CD1c-positive myeloid dendritic cell (primary cell): ENCODE measurements around the gene MAML3.

Experiments
- DNase-seq: peaks from one replicate; pipeline ENCODE4 v3.0.0-alpha.2; 2016; ENCODE audit errors: extremely low spot score

Gene MAML3

DNA sequence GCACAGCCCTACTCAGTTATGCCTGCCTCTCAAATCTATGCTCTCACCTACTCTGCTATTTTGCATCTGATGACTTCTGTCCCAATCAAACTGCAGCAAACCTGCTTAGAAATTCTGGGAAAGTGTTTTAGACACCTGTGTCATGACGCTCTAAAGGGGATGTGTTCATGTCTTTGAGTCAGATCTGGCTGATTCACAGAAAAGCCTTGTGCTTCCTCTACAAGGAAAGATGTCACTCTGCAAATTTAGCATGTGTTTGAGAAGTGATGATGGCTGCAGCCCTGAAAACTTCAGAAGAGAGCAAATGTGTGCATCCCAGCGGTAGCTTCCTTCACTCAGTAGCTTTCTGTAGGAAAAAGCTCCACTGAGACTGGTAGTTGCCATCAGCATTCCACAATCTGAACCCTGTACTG is 253.0 kb downstream of the MAML3 start:
- no peak for DNase-seq

- DNase-seq: no peak
Observed at GRCh38 chr4:139899346-139899745, 254.6 kb downstream of the MAML3 start.

GRCh38 chr4:139898293-139898692 is 255.7 kb downstream of the MAML3 start:
- DNase-seq: no peak

- DNase-seq: no peak
Observed at GRCh38 chr4:139896091-139896604, 257.8 kb downstream of the MAML3 start.

DNA sequence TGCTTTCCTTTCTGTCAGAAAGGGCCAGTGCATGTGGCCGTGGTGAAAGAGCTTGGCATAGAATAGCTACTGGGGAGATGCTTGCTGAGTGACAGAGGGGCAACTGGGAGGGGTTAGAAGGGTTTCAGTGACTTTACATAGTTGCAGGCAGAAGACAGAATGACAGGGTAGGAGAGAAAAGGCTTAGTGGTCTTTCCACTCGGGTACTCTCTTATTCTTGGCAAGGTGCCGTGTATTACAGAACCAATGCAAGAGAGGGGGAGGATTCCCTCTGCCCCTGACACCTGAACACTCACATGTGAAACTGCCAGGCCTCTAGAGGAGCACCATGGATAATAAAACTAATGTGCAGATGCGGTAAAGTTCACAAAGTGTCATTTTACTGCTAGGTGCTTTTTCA is 260.2 kb downstream of the MAML3 start:
- no peak for DNase-seq

DNA sequence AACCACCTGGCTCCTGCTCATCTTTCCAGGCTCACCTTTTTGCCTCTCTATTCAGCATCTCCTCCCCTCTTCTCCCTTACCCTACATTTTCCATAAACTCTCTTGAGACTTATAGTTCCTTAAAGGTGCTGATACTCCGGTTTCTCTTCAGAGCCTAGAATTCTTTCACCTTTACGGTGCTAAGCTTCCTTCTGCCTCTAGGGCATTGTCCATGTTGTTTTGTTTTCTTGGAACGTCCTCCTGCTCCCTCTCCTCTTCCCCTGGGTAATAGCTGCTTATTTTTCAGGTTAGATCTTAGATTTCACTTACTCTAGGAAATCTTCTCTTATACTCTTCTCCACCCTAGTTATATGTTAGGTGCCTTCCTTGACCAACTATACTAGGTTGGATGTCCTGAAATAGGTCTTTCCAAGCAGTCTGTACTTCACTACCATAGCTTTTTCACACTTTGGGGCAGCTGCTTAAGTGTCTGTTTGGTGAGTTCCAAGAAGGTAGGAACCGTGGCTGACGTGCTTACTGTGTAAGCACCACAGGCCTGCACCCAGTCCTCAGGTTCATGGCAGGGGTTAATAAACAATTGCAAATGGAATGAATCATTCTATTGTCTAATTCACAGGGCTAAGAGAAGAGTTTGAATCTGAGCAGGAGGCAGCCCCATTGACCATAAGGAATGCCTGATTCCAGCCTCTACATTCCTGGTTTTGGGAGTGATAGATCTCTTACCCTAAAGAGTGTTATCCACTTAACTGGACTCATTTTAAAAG is 260.8 kb downstream of the MAML3 start:
- DNase-seq: no peak

DNA sequence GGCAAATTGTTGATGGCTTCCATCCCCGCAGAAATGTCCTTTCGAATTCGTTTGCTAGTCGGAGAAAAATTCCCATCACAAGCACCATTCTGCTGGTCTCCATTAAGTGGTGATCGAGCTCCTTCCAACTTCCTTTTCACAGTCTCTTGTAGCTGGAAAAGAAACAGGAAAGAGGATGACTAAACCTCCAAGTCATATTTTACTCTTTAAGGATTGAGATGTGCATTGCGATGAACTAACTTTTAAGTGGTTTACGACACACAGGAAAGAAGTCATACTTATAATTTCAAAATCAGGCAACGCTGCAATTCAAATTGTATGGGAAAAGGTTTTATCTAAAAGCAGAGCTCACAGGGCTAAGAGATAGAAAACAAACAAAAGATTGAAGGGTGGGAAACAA is 263.2 kb downstream of the MAML3 start:
- DNase-seq: peak; percentile 33

GRCh38 chr4:139889901-139890300 is 264.1 kb downstream of the MAML3 start:
- DNase-seq: no peak

DNA sequence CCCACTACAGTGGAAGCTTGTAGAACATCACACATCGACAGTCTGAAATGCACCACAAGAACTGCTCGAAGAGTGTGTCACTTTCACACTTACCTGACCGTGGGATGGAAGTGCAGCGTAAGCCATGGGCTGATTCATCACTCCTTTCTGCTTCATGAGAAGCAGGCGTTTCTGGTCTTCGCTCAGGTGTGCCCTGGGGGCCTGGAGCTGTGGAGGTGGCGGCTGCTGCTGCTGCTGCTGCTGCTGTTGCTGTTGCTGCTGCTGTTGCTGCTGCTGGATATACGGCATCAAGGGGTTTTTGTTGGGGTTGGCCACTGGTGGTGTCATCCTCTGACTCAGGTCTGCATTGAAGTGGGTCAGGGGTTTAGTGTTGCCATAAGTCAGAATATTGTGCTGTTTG is 264.7 kb downstream of the MAML3 start:
- no peak for DNase-seq

GRCh38 chr4:139887962-139888735 is 265.8 kb downstream of the MAML3 start:
- no peak for DNase-seq

DNA sequence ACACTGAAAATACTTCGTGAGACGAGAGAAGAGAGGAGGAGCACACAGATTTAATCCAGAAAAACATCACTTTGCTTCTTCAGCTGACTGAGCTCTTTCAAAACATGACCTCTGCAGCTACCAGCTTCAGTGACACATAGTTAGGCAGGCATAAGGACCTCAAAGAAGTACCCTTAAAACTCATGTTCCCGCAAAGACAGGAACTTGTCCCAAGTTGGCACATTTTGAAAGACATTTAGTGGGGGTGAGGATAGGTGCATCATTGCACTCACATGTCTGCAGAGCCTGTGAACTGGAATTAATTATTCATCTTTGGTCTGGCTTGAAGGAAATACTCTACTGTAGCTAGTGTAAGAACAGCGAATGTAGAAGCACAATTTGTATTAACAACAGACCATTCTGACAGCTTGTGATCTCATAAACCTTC is 266.6 kb downstream of the MAML3 start:
- DNase-seq: no peak

DNA sequence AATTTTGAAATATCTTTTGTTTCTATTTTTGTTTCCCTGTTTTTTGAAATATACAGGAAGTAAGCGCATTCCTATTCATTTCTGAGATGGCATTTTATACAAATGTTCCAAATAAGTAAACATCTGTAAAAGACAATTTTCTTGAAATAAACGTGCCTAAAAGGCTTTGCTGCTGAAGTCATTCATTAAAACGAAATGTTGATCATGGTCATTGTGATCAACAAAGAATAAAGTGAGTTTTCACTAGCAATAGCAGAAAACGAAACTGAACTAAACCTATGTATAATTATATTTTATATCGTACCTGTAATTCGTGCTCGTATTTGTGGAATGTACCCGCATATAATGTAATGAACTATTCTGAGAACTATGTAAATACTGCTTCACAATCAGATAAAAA is 267.2 kb downstream of the MAML3 start:
- DNase-seq: no peak

DNA sequence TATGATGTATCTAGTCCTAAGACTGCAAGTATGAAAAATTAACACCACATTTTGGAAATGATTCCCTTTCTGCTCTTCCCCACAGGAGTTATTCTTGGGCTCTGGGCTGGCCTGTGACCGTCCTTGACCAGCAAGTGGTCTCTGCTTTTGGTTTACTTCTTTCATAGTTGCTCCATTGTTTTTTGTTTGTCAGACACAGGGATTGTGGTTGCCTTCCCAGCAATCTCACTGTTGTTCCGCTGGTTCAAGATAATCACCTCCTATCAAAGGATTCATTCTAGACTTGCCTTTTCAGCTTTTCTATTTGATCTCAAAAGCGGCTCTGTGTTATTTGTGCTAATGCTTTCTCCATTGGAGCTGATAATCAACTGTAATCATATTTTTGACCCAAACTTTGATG is 269.5 kb downstream of the MAML3 start:
- no peak for DNase-seq

- no peak for DNase-seq
Observed at GRCh38 chr4:139880841-139881240, 273.1 kb downstream of the MAML3 start.

DNA sequence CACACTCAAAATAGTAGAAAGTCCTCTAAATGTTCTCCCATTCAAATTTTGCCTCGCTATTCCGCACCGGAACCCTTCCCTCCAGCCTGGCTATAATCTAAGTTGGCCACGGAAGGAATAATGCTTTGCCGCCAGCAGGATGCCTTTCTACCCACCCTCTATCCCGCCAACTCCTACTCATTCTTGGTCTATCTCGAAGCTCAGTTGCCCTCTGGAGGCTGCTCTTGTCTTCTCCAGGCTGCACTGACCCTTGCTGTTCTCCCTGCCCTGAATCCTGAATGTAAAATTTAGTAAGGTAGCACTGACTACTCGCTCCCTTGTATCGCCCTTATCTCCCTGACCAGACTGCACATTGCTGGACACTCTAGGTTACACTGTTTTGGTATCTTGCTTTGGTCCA is 275.9 kb downstream of the MAML3 start:
- no peak for DNase-seq

DNA sequence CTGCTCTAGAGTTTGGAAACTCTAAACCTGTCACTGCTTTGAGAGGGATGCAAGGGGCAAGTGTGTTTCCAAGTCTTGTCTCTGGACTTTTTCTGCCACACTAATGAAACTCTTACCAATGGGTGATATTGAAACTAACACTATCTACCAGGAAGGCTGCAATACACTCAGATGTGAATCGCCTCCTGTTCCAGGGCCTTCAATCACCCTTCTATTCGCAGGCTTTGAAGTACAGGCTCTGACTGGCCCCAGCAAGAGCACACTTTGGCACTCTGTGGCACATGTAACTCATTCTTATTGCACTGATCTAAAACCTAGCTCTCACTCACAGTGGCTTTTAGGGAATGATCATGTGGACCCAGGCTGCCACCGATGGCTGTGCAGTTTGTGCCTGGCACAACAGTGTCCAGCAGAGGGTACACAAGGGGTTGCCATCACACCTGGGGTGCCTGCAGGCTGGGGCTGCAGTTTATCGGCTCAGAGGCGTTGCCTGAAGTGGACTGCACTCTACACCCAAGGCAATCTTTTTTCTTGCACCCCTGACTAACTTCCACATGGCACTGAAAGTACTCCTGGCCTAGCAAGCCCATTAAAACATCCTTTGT is 277.5 kb downstream of the MAML3 start:
- DNase-seq: no peak

- DNase-seq: no peak
Observed at GRCh38 chr4:139875411-139875825, 278.6 kb downstream of the MAML3 start.

DNA sequence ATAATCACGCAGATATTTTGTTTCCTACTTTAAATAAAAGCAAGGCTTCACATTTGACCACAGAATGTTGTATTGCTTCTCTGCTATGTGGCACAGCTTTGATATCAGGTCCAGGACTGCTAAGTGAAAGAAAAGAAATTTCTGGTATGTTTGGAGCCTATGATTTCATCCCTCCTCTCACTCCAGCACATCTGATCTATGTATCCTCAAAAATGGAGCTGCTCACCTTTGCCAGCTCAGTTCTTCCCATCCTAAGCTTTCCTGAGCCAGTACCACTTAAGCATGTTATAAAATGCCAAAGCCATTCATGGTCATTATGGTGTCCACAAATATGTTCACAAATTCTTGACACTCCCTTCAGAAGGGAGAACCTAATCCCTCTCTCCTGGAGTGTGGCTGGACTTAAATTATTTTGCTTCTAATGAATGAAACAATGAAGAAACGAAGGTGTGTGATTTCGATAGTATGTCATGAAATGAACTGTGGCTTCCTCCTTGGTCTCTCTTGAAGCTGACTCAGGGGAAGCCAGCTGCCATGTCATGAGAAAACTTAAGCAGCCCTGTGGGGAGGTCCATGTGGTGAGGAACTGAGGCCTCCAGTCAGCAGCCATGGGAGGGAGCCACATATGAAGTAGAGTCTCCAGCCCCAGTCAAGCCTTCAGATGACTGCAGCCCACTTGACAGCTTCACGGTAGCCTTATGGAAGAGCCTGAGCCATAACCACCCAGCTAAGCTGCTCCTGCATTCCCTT is 280.7 kb downstream of the MAML3 start:
- DNase-seq: peak; percentile 28

GRCh38 chr4:139872274-139872673 is 281.7 kb downstream of the MAML3 start:
- DNase-seq: peak; percentile 82

GRCh38 chr4:139869810-139870209 is 284.2 kb downstream of the MAML3 start:
- no peak for DNase-seq

DNA sequence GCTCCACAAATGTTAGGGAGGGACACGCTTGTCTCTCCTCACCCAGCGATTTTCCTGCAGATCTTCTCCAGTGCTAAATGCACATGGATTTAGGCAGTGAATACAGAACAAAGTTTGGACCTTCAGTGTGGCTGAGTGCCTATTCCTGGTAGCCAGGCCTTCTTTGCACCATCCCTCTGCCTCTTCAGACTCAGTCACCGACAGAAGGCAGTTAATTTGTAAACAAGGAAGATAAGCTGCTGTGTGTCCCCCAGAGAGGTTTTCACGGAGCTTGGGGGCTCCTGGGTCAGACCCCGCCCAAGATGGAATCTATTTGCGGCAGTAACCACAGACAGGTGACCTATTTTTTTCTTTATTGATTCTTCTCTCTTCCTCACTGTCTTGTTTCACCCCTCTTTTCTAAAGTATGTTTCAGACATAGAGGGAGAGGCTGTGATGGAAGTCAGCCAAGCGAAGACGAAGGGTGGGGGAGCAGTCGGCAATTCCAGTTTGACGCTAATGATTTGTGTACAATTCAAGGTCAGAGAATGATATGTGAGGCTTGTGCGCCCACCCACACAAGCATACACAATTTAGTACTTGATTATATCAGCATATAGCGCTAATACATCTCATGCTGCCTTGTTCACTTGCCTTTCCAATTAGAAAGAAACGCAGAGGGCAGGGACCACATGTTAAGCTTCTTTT is 287.6 kb downstream of the MAML3 start:
- no peak for DNase-seq
